Measurements from ENCODE around the gene KHDC1.

DNA sequence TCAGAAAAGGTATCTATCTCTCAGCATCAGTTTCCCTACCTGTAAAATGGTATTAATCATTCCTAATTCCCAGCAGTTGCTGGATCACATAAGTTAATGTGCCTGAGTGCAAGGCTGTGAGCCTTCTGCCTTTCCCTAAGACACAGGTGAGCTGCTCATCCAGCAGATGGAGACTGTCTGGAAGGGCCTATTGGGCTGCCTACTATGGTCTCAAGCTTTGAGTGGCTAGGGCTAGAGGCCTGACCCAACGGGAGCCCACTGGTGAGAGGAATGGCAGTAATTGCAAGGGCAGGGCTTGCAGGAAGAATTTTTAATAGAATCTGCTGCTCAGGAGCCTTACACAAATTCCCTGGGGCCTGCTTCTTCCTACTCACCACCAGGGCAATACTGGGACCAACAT is 4.3 kb downstream of the KHDC1 start:
- no peak for TF ChIP-seq CTCF (IDR thresholded peaks at IDR 0.05)
- TF ChIP-seq POLR2A (IDR thresholded peaks at IDR 0.05): no peak

Data from Peyer's patch (tissue), 4 donors.